WI38 (cell line): ENCODE data around the gene POLDIP2.

ENCODE experiments used
- H3K4me3 ChIP-seq: 2 replicates; pipeline ENCODE4 v1.5.1; 2011; ENCODE audit warnings: low read depth, mild to moderate bottlenecking, control low read depth, low read length
- CTCF ChIP-seq: IDR thresholded peaks from 2 replicates; pipeline ENCODE4 v1.5.1; 2012; ENCODE audit warnings: low read depth, mild to moderate bottlenecking, control low read depth, low read length

Gene POLDIP2

GRCh38 chr17:28369684-28370034, 12.3 kb upstream of the POLDIP2 start:
- no peak for TF ChIP-seq CTCF
- no peak overlapping the region for H3K4me3 ChIP-seq

- H3K4me3 ChIP-seq: no peak overlapping the region
These were observed 11.8 kb upstream of the POLDIP2 start for GRCh38 chr17:28368915-28369683.

GRCh38 chr17:28368306-28368831, 11.0 kb upstream of the POLDIP2 start:
- no peak overlapping the region for H3K4me3 ChIP-seq
- no peak for TF ChIP-seq CTCF

More at GRCh38 chr17:28368915-28369683, 11.8 kb upstream of the POLDIP2 start:
- no peak for TF ChIP-seq CTCF

GRCh38 chr17:28367641-28368305, 10.4 kb upstream of the POLDIP2 start:
- TF ChIP-seq CTCF: no peak
- H3K4me3 ChIP-seq: no peak overlapping the region

GRCh38 chr17:28366605-28367004, 9.3 kb upstream of the POLDIP2 start:
- TF ChIP-seq CTCF: no peak
- no peak overlapping the region for H3K4me3 ChIP-seq

GRCh38 chr17:28365487-28365886, 8.2 kb upstream of the POLDIP2 start:
- TF ChIP-seq CTCF: no peak
- no peak overlapping the region for H3K4me3 ChIP-seq
